ENCODE data around the gene RAB21.

Gene RAB21, protein sequence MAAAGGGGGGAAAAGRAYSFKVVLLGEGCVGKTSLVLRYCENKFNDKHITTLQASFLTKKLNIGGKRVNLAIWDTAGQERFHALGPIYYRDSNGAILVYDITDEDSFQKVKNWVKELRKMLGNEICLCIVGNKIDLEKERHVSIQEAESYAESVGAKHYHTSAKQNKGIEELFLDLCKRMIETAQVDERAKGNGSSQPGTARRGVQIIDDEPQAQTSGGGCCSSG

DNA sequence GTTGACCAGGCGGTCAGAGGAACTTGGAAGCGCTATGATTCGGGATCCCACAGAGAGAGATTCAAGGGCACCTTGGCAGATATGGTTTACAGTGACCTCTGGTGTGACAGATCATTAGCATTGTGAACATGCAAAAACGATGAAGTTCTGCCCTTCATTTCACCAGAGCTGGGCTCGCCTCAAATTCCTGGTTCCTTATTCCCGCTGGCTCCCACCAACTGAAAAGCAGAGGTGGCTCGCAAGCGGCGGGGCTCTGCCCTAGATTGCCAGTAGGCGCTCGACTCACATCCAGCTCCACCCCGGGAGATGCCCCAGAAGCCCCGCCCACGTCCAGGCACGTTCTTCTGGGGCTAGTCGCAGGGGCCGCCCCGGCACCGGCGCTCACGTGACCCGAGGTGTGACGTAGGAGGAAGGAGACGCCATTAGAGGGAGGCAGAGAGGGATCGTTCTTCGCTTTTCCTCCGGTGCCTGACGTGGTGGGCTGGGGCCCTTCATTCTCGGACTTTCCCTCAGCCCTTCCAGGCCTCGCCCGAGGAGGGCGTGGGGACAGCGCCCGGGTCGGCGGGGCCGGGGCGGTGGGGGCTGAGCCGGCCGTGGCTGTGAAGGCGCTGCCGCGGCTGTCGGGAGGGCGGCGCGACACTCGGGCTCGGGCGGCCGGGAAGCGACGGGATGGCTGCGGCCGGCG lies at the start of gene RAB21:
RAB21 (plus strand) TSS at position 403 of the 685 bp plus-strand sequence; CDS start at position 670, 267 bp downstream.
- peak; percentile 98 for DNase-seq

DNA sequence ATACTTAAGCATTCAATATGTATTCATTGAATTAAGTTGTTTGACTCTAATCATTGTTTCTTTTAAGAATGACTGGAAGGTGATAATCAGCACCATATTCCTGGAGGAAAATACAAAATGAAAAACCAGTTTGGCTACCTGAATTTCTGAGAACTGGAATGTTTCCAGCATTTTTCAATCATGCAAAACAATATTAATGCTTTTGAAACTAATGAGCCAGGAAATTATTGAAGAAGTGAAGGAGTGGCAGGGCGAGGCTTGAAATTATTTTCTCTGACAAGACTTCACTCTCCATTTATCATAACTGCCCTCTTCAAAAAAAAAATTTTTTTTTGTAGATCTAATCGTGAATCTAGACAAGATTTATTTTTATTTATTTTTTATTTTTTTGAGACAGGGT lies 49.7 kb upstream of the RAB21 start:
- DNase-seq, result no peak

DNA sequence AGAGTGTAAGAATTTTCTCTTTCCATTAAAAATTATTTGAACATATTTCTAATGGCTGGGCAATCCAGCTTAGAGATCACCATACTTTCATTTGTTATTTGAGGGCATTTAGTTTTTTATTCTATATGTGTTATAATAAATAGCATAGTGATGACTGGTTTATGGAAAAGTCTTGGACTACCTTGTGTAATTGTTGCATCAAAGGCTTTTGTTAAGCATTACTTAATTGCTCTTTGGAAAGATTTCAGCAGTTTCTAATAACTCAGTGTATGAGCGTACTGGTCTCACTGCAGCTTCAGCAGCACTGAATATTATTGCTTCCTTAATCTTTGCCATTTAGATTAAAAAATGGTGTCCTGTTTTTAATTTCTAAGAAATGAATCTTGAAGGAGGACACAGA lies 46.0 kb upstream of the RAB21 start:
- no peak for DNase-seq

DNA sequence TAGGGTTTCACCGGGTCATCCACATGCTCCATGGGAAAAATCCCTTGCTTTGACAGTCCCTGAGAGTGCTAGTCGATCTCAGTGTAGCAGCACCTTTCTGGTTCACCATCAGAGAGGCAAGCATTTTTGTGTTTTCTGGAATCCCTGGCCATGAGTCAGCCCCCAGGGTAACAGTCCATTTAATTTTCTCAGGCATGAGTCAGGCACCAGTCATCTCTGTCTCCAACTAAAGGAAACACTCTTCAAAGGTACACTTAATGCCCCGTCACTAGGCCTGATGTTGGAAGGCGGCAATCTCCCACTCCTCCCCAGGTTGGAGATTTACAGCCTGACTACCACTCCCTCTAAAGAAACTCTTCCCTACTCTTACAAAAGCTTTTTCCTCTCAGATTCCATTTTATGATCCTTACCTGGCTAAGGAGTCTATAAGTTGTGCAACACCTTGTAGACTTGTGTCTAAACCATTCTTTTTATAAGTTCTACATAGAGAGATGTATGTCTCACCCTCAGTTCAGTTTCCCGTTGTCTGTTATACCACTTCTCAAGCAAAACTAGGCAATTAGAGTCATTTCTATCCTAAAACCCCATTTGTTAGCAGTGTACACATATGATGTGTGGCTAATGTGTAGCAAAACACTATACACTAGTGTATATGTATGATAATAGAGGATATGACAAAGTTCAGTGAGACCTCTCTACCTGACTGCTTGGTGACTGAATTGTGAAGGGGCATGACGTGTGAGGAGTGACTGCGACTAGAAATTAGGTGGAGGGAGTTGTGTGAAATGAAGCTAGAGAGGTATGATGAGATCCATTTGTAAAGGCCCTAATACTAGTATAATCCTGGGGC lies 44.2 kb upstream of the RAB21 start:
- DNase-seq, result no peak

DNA sequence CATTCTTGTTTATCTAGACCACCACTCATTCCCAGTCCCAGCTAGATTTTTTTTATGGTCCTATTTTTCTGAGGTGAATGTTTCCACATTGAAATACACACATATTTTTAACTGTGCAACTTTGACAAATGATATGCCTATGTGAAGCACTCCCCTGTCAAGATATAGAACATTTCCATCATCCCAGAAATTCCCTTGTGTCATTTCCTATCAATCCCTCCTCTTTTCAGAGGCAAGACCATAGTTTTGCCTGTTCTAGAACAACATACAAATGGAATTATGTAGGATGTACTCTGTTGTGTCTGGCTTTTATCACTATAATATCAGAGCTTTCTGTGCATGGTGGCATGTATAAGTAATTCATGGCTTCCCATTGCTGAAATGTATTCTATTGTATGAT lies 36.1 kb upstream of the RAB21 start:
- no peak for DNase-seq

DNA sequence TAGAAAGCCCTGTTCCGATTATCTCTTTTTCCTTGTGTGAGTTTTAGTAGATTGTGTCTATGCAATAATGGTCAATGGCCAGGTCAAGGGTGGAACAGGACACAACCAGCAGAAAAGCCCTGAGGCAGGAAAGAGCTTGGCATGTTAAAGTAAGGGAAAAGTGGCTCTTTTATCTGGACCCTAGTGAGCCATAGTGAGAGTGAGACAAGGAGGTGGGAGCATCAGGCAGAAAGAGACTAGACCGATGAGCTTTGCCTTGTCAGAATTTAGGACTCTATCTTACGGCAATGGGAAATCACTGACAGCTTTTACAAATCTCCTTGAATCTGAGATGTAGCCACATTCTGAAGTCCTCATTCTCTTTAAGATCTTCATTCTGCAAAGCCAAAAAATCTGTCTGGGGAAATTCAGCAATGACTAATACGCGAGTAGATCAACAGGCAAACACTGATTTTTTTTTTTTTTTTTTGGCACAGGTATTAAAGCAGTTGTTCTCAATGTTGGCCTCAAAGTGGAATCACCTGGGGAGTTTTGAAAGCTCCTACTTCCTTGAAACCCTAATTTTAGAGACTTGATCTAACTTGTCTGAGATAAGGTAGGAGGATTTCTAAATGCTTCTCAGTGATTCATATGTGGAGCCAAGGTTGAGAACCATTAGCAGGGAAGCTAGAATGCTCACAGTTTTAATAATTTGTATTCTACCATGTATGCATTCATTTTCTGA lies 34.9 kb upstream of the RAB21 start:
- DNase-seq, result no peak

DNA sequence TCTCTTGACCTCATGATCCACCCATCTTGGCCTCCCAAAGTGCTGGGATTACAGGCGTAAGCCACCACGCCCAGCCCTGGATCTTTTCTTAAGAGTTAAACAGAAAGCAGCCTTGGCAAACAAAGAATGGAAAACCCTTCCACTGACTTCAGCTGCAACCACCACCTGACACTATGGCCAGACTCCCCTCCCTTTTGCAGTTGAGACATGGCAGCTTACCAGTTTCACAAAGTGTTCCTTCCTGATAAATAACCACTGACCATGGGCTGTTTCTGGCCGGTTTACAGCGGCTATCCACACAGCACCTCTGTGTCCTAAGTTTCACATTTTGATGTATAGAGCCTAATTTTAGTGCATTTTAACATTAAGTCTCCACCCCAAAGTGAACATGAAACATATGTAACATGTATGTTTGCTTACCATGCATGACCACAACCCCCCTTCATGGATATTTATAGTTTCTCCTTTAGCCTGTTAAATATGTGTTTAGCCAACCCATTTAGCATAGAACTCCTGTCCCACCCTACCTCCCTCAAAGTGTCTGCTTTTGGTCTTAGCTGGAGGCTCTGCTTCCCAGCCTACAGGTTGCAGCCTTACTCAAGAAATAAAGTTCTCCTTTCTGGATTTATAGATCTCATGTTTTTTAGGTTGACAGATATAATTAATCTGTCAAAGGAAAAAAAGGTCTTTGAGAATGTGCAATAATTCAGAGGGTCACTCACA lies 32.7 kb upstream of the RAB21 start:
- no peak for DNase-seq

DNA sequence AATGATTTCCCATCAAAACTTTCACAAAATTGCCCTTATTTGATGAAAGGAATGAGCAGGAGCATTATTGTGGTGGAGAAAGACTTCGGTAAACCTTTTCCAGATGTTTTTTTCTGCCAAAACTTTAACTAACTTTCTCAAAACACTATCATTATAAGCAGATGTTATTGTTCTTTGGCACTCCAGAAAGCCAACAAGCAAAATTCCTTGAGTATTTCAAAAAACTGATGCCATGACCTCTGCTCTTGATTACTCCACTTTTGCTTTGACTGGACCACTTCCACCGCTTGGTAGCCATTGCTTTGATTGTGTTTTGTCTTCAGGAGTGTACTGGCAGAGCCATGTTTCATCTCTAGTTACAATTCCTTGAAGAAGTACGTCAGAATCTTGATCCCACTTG lies 29.7 kb upstream of the RAB21 start:
- DNase-seq, result no peak

DNA sequence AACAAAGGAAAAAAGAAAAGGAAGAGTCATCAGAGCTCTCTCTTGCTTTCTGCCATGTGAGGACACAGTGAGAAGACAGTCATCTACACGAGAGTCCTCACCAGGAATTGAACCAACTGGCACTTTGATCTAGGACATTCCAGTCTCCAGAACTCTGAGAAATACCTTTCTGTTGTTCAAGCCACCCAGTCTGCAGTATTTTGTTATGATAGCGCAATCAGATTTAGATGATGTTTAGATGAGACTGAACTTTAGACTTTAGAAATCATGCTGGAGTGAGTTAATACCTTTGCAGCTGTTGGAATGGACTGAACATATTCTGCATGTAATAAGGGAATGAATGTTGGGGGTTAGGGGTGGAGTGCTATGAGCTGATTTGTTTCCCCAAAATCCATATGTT lies 28.1 kb upstream of the RAB21 start:
- no peak for DNase-seq

DNA sequence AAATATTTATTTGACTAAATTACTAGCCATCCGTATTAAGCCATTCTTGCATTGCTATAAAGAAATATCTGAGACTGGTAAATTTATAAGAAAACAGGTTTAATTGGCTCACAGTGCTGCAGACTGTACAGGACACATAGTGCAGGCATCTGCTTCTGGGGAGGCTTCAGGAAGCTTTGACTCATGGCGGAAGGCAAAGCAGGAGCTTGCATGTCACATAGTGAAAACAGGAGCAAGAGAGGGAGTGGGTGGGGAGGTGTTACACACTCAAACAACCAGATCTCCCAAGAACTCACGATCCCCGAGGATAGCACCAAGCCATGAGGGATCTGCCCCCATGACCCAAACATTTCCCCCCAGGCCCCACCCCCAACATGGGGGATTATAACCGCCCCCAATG lies 26.7 kb upstream of the RAB21 start:
- DNase-seq, result no peak

DNA sequence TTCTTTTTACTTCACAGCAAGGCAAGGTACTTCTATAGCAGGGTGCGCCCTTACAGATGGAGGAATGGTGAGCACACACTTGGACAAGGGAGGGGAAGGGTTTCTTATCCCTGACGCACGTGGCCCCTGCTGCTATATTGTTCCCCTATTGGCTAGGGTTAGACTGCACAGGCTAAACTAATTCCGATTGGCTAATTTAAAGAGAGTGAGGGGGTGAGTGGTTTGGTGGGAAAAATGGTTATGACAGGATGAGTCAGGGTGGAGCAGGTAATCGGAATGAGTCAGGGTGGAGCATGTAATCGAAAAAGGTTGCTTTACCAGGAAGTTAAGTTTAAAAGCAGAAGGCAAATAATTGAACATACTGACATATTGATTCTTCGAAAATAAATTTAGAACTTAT lies 23.7 kb upstream of the RAB21 start:
- DNase-seq, result no peak

DNA sequence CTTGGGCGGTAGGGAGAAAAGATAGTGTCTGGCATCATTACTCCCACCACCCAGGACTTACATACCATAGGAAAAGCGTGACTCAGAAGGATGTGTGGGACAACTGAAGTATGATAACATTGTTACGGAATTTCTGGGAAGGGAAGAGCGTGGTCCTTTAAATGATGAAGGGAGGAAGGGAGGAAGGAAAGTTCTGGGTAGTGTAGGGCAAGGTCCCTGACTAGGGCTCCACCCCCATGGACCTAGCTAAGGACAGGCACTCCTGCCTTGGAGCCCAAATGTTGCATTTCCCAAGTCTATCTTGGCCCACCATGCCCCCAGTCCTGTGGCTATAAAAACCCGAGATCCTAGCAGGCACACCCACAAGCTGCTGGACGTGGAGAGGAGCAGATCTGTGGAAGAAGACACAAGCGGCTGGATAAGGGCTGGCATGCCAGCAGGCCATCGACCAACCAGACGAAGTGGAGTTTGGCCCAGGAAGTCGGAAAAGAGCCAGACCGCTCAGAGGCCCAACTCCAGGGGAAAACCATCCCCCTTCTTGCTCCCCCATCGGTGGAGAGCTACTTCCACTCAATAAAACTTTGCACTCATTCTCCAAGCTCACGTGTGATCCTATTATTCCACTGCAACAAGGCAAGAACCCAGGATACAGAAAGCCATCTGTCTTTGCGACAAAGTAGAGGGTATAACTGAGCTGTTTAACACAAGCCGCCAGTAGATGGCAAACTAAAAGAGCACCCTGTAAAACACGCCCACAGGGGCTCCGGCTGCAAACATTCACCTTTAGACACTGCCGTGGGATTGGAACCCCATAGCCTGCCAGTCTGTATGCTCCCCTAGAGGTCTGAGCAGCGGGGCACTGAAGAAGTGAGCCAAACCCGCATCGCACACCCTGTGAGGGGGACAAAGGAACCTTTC lies 23.0 kb upstream of the RAB21 start:
- no peak for DNase-seq

DNA sequence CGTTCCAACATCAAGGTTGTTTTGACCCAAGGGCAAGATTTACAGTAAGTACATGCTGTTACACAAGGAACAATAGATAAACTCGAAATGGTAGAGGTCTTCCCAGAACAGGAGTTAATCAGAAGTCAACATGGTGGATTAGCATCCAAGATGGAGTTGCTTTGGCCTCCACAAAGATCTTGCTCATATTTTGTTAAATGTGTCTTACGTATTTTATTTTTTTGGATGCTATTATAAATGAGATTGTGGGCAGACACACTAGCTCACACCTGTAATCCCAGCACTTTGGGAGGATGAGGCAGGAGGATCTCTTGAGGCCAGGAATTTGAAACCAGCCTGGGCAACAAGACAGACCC lies 22.3 kb upstream of the RAB21 start:
- no peak for DNase-seq

DNA sequence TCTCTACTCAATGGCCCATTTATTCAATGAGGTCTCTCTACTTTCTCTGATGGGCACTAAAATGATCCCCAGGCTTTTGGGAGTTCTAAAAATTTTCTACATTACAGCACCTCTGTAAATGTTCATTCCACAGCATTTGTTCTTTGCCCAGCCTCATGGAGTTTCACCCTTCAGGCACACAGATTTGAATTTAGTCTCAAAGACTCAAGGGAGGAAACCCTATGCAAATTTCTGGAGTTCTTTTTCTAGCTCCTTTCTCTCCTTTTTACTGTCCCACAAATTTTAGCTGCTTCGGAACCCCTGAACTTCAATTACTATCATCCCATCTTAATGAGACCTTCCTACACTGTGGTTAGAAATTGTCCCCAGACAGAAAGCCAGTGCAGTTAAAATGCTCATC lies 17.5 kb upstream of the RAB21 start:
- DNase-seq, result no peak

DNA sequence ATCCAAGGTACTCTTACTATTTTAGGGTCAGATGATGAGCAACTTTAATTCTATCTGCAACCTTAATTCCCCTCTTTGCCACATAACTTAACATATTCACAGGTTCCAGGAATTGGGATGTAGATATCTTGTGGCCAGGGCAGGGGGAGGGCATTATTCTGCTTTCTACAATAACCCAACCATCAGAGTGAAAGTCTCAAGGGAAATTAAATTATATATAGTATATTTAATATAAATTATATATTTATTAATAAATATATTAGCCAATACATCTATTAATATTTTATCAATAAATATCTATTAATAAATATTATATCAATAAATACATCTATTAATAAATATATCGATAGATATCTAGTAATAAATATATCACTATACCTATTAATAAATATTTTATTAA lies 11.7 kb upstream of the RAB21 start:
- DNase-seq, result no peak

DNA sequence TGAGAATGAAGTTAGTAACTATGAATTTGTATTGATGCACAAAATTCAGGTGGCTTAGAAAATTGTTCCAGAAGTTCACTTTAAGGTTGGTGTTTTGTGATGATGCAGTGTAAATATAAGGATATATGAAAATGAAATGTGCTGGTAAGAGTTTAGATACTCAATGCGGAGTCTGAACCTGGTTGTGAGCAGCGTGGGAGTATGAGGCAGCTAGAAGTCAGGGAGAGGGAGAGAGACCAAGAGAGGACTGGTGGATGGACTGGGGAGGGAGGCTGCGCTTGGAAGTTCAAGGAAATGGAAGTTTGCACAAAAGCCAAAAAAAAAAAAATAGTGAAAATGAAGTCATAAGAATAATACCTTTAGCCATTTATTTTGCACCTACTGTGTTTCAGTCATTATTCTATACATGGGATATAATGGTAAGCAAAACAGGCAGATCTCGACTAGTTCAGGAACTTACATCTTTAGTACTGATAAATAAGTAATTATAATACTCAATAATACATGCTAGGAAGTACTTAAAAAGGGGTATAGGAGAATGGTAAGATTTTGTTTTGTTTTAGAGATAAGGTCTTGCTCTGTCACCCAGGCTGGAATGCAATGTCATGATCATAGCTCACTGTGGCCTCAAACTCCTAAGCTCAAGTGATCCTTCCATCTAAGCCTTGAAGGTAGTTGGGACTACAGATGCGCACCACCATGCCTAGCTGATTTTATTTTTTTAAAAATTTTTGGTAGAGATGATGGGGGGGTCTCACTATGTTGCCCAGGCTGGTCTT lies 10.0 kb upstream of the RAB21 start:
- DNase-seq, result no peak

DNA sequence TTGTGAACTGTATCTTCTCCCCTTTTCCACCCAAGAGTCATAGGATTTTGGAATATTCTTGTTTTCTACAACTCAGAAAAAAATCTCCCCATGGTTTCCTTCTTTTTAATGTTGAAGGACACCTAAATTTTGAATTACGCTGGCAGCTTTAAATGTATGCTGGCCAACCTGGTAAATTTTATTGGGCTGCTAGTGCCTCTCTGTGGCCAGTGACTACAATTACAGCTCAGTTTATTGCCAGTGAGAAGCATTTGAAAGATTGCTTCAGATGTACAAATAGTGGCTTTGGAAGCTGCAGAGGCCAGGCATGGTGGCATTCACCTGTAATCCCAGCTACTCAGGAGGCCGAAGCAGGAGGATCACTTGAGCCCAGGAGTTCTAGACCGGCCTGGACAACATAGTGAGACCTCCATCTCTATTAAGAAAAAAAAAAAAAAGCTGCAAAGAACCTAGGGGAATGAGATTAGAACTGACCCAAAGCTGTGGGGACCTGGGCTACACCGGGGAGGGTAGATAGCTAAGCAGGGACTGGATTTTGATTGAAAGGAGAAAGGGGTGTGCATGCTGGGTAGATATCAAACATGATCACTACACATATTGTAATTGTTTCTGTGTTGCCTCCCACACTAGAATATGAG lies 7.6 kb upstream of the RAB21 start:
- DNase-seq, result peak; percentile 61

DNA sequence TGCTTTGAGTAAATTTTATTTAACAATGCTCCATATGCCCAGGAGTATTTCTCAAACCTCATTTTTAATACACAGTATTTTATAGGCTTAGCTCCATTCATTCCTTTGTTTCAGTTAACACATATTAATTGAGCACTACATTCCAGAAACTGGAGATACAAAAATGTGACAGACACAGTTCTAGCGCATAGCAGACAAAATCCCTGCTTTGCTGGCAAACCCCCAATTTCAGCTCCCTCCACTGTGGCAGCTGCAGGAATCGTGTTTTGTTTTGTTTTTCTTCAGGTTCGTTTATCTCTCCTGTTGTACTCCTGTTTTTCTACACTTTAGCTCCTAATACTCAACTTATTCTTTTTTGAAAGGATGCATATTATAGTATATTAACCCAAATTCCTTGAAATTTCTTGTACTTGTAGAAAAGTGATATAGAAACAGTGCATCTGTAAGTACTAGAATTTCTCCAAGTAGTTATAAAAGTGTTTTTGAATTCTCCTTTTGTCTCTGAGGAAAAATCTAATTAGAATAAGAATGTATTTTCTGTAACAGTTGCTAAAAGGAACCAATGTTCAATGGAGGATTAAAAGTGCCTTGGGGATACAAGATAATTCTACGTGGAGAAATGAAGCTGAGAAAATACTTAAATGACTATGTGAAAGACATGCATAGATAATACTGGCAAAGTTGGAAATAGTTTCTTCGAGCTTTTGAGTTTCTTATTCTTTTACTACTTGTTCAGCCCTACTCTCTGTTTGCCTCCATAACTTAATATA lies 6.4 kb upstream of the RAB21 start:
- no peak for DNase-seq

DNA sequence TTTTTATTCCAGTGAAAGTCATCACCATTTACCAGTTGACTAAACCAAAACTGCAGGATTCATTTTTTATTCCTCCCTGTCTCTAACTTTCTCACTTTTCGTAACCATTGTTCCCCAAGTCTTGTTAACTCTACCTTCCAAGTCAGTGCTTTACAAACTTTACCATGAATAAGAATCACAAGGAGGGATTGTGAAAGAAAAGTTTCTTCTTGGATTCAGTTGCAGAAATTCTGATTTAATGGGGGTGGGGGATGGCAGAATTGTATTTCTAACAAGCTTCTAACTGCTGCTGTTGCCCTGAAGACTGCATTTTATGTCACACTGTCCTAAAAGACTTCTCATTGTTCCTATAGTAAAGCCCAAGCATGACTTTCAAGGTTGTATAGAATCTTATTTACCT lies 5.0 kb upstream of the RAB21 start:
- DNase-seq, result no peak

DNA sequence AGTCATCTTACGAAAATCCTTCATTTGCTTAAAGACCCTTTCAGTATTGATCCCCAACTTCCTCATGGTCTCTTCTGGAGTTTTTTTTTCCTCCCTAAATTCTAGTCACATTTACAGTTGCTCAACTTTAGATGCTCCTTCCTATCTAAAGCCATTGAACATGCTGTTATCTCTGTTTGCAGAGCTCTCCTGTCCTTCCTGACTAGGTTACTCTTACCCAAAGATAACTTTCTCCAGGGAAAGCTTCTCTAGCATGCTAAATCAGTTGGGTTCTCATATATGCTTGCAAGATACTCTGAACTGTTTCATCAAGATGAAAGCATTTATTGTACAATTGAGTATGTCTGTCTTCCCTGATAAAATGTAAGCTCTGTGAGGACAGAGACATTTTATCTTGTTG lies 1.8 kb upstream of the RAB21 start:
- DNase-seq, result no peak
